H1 (cell line): Measurements from ENCODE around the gene SLC22A13.

ENCODE experiments used
- EGR1 ChIP-seq: IDR thresholded peaks from 2 replicates; pipeline ENCODE4 v1.6.1; 2011; ENCODE audit warnings: low read depth, low read length, borderline replicate concordance
- EZH2 ChIP-seq: fragments of 200-600 bp; sonication (generic); IDR thresholded peaks from 2 replicates; pipeline ENCODE4 v1.7.1; 2012; ENCODE audit warnings: low read depth, mild to moderate bottlenecking, moderate library complexity, low read length, inconsistent platforms; ENCODE audit not compliant: severe bottlenecking
- HDAC2 ChIP-seq, 2 experiments: fragments of 300-600 bp in 1 of 2; sonication (generic) in 1 of 2; IDR thresholded peaks; 2 replicates each; pipeline ENCODE4 v1.6.1; 2011 to 2012; ENCODE audit warnings: low read depth in 2 of 2, low read length in 2 of 2, mild to moderate bottlenecking in 2 of 2, moderate library complexity in 2 of 2, borderline replicate concordance in 1 of 2, inconsistent platforms in 1 of 2
- SIN3A ChIP-seq, 2 experiments: IDR thresholded peaks in 1 of 2; conservative IDR thresholded peaks in 1 of 2; 2 replicates each; pipeline ENCODE4 v1.6.1; 2011 to 2012; ENCODE audit warnings: low read length in 2 of 2, improper control_type of control experiment in 1 of 2, low read depth in 1 of 2, mild to moderate bottlenecking in 1 of 2
- SP1 ChIP-seq: IDR thresholded peaks from 2 replicates; pipeline ENCODE4 v1.6.1; 2011; ENCODE audit warnings: low read depth, low read length
- TF ChIP-seq, protein P1 (sequence below), 3 experiments: IDR thresholded peaks; 1 replicate in 2 of 3; 2 replicates in 1 of 3; pipeline versions ENCODE4 v1.5.1 to v1.6.1; 2011; ENCODE audit warnings: low read length in 3 of 3, mild to moderate bottlenecking in 3 of 3, inconsistent platforms in 2 of 3, low read depth in 1 of 3, moderate library complexity in 1 of 3; ENCODE audit not compliant: insufficient read depth in 1 of 3; ENCODE audit errors: control extremely low read depth in 1 of 3

DNA sequence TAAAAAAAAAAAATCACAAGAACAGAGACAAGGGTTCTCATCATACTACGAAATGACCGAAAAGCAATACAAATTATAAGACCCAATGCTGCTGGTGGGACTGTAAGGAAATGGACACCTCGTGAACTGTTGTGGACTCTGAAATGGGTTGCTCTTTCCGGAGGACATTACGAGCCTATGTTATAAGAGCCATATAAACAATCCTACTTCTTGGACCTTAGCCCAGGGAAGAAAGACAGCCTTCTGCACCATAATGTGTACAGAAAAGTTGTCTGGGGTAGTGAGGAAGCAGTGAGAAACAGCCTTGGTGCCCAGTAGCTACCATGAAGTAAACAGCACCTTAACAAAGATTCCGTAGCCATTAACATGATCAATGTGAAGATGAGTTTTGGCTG is 19.1 kb downstream of the SLC22A13 start:
- TF ChIP-seq SIN3A (conservative IDR thresholded peaks at IDR 0.05 in 1 of 2, IDR thresholded peaks at IDR 0.05 in 1 of 2; ENCODE audit: low read depth in 1 of 2, low read length in 2 of 2) (no peak), EZH2 (no peak), EGR1 (no peak), HDAC2 (IDR thresholded peaks at IDR 0.05; ENCODE audit: borderline replicate concordance in 1 of 2, low read depth in 2 of 2, low read length in 2 of 2) (no peak), SP1 (no peak)
- TF ChIP-seq, protein P1, sequence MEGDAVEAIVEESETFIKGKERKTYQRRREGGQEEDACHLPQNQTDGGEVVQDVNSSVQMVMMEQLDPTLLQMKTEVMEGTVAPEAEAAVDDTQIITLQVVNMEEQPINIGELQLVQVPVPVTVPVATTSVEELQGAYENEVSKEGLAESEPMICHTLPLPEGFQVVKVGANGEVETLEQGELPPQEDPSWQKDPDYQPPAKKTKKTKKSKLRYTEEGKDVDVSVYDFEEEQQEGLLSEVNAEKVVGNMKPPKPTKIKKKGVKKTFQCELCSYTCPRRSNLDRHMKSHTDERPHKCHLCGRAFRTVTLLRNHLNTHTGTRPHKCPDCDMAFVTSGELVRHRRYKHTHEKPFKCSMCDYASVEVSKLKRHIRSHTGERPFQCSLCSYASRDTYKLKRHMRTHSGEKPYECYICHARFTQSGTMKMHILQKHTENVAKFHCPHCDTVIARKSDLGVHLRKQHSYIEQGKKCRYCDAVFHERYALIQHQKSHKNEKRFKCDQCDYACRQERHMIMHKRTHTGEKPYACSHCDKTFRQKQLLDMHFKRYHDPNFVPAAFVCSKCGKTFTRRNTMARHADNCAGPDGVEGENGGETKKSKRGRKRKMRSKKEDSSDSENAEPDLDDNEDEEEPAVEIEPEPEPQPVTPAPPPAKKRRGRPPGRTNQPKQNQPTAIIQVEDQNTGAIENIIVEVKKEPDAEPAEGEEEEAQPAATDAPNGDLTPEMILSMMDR (IDR thresholded peaks at IDR 0.05; ENCODE audit: control extremely low read depth in 1 of 3, insufficient read depth in 1 of 3, low read depth in 1 of 3, low read length in 3 of 3): no peak
